HG03175 (cell line): ENCODE results near the gene FPR3.
"Not testable (repeated sequence)": the region's sequence is repeated elsewhere in the genome, so short reads cannot be mapped to it uniquely, and the experiment has no call there.

Source experiments
- ATAC-seq: cut with Tn5 transposase; IDR thresholded peaks from one replicate; pipeline ENCODE4 v1.9.1; 2021; ENCODE audit warnings: mild to moderate bottlenecking, moderate library complexity; ENCODE audit not compliant: unreplicated experiment

FPR3 gene

GRCh38 chr19:51783372-51783771 lies 11.6 kb upstream of the FPR3 start:
- ATAC-seq = no peak

GRCh38 chr19:51784109-51784785 lies 10.7 kb upstream of the FPR3 start:
- ATAC-seq = no peak

- no peak for ATAC-seq
Measured at GRCh38 chr19:51784922-51785690, 9.9 kb upstream of the FPR3 start.

- ATAC-seq = no peak
Measured at GRCh38 chr19:51786646-51787494, 8.1 kb upstream of the FPR3 start.

GRCh38 chr19:51788029-51788428 lies 6.9 kb upstream of the FPR3 start:
- ATAC-seq = no peak

GRCh38 chr19:51789061-51789795 lies 5.7 kb upstream of the FPR3 start:
- ATAC-seq = no peak

GRCh38 chr19:51792932-51793331 lies 2.0 kb upstream of the FPR3 start:
- no peak for ATAC-seq

GRCh38 chr19:51793994-51794393 lies 963 bp upstream of the FPR3 start:
- ATAC-seq = no peak

- no peak for ATAC-seq
Measured at GRCh38 chr19:51796195-51796679, 1.3 kb downstream of the FPR3 start.

- ATAC-seq = no peak
Measured at GRCh38 chr19:51797480-51797879, 2.5 kb downstream of the FPR3 start.

- ATAC-seq = no peak
Measured at GRCh38 chr19:51798062-51798461, 3.1 kb downstream of the FPR3 start.

- ATAC-seq = no peak
Measured at GRCh38 chr19:51799034-51799773, 4.2 kb downstream of the FPR3 start.

- no peak for ATAC-seq
Measured at GRCh38 chr19:51799774-51800472, 5.0 kb downstream of the FPR3 start.

- no peak for ATAC-seq
Measured at GRCh38 chr19:51800473-51801244, 5.7 kb downstream of the FPR3 start.

GRCh38 chr19:51802775-51803174 lies 7.8 kb downstream of the FPR3 start:
- no peak for ATAC-seq

- ATAC-seq = no peak
Measured at GRCh38 chr19:51803519-51803918, 8.6 kb downstream of the FPR3 start.

GRCh38 chr19:51803967-51804366 lies 9.0 kb downstream of the FPR3 start:
- no peak for ATAC-seq

GRCh38 chr19:51804789-51805188 lies 9.8 kb downstream of the FPR3 start:
- ATAC-seq = not testable (repeated sequence)

- ATAC-seq = not testable (repeated sequence)
Measured at GRCh38 chr19:51805396-51805795, 10.4 kb downstream of the FPR3 start.
